Activated CD4-positive, alpha-beta T cell treated with anti-CD3 and anti-CD28 coated beads for 48 hours (primary cell): ENCODE data around the gene POLH.
"Not testable (repeated sequence)": the region's sequence is repeated elsewhere in the genome, so short reads cannot be mapped to it uniquely, and the experiment has no call there.

Experiments used
- DNase-seq: peaks from one replicate; pipeline ENCODE4 v3.0.0-alpha.2; 2020

Gene POLH

DNA sequence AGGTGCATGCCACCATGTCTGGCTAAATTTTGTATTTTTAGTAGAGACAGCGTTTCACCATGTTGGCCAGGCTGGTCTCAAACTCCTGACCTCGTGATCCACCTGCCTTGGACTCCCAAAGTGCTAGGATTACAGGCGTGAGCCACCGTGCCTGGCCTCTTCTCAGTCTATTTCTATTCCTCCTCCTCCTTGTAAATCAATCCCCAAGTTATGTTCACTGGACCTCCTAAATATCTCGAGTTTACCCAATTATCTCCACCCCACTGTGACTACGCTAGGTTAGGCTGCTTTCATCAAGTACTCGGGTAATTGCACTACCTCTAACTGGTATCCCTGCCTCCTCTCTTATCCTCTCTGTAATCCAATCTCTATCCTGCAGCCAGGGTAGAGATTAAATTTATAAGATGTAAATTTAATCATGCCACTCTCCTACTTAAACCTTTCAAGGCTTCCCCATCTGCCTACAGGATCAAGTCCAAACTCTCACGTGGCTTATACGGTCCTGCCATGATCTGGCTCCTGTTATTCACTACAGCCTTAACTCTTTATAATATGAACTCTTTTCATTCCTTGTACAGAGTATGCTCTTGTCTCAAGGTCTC is 58.8 kb downstream of the POLH start:
- DNase-seq = no peak

DNA sequence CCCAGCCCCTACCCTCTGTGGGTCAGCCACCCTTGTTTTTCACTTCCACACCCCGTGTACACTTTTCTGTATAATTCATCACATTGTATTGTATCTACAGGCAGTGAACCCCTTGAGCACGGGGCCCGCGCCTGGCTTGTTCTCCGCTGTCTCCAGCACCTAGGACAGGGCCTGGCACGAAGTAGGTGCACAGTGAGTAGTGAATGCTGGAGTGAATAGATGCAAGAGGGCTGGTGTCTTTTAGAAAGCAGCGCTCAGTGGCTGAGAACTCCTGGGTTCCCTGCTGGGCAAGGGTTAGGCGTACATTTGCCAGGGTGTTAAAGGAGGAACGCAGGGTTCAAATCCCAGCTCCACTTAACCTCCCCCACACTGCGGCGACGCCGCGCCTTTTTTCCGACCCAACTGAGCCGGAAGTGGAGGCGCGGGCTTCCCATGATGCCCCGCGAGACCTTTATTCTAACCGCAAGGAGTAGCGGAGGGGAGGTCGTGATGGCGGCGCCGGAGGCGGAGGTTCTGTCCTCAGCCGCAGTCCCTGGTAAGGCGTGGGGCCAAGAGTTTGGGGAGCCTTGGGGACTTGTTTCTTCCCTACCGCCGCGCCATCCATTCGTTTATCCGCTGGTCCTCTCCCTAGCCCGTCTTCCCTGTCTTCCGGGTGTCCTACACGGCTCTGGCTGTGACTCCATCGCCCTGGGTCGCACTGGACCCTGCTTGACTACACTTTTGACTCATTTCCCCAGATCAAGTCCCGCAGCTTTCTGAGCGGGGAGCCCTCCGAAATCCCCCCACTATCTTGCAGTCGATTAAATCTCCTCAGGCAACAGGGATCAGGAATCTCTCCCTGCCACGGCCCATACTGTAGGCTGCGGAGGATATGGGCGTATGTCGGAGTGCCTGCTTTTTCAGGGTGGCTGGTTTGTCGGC is 59.7 kb downstream of the POLH start, which contains the start of gene MAD2L1BP:
TSS of gene MAD2L1BP (plus strand) at position 454 of the 921 bp plus-strand sequence. CDS start at position 490, 36 bp downstream.
- peak; percentile 92 for DNase-seq

DNA sequence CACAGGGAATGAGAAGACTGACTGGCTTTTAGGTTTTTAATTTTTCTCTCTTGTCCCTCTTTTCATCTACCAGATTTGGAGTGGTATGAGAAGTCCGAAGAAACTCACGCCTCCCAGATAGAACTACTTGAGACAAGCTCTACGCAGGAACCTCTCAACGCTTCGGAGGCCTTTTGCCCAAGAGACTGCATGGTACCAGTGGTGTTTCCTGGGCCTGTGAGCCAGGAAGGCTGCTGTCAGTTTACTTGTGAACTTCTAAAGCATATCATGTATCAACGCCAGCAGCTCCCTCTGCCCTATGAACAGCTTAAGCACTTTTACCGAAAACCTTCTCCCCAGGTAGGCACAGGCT is 60.3 kb downstream of the POLH start:
- peak; percentile 15 for DNase-seq

DNA sequence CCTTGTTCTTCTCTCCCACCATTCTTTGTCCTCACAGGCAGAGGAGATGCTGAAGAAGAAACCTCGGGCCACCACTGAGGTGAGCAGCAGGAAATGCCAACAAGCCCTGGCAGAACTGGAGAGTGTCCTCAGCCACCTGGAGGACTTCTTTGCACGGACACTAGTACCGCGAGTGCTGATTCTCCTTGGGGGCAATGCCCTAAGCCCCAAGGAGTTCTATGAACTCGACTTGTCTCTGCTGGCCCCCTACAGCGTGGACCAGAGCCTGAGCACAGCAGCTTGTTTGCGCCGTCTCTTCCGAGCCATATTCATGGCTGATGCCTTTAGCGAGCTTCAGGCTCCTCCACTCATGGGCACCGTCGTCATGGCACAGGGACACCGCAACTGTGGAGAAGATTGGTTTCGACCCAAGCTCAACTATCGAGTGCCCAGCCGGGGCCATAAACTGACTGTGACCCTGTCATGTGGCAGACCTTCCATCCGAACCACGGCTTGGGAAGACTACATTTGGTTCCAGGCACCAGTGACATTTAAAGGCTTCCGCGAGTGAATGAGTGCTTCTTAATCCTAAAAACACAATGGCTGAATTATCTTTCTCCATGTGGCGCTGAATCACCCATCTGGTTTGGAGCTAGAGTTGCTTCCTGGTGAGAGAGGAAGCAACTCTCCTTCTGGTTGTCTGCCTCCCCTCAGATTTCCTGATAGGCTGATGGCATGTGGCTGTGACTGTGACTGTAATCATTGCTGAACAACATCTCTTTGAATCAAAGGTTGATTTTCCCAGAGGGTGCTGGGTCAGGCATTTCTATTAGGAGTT is 64.2 kb downstream of the POLH start:
- DNase-seq = no peak

- DNase-seq = peak; percentile 80
Observed at GRCh38 chr6:43644940-43645612, 69.1 kb downstream of the POLH start, which contains the start of gene RSPH9. Gene RSPH9 (plus strand): TSS chr6:43645036. CDS start chr6:43645099, 63 bp downstream.

DNA sequence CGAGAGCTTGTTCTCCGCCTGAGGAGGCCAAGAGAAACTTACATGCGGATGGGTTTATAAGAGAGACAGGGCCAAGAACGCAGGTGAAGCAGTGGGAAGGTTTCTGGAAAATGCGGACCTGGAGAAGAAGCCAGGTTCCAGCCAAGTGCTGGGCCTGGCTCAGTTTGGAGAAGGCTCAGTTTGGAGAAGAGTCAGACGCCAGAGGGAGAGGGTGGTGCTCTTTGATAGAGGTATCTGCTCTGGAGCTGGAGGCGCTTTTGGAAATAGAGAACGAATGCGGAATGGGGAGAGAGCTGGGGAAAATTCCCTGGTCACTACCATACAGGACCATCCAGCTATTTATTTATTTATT is 69.6 kb downstream of the POLH start:
- DNase-seq = no peak

GRCh38 chr6:43647613-43648012 is 71.6 kb downstream of the POLH start:
- no peak for DNase-seq

DNA sequence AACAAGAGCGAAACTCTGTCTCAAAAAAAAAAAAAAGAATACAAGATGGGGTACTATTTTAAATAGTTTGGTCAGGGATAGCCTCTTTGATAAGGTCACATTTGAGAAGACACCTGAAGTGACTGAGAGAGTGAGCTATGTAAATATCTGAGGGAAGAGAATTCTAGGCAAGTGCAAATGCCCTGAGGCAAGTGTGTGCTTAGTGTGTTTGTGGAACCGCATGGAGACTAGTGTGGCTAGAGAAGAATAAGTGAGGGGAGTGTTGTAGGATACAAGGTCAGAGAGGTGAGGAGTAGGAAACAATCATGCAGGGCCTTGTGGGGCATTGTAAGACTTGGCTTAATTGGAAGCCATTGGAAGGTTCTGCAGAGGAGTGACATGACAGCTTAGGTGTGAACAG is 72.3 kb downstream of the POLH start:
- DNase-seq = no peak

GRCh38 chr6:43652822-43653221 is 76.8 kb downstream of the POLH start:
- not testable (repeated sequence) for DNase-seq

DNA sequence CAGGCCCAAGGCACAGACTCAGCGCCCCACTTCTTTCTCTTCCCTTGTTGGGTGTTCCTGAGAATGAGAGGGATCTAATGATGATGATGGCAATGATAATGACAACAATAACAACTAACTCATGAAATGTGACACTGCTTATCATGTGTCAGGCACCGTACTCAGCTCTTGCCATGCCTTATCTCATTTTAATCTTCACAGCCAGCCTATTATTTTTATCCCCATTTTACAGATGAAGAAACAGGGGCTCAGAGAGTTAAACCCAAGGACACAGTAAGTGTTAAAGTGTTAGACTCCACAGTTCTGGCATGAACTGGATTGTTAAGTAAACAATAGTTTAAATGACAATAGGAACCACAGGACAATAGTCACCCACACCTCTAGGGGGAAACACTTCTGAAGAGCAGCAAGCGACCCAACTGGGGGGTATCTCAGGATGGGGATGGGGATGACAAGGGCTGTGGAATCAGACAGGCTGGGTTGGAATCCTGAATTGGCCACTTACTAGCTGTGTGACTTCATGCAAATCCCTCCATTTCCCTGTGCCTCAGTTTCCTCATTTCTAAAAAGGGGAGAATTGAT is 81.3 kb downstream of the POLH start:
- DNase-seq = no peak

DNA sequence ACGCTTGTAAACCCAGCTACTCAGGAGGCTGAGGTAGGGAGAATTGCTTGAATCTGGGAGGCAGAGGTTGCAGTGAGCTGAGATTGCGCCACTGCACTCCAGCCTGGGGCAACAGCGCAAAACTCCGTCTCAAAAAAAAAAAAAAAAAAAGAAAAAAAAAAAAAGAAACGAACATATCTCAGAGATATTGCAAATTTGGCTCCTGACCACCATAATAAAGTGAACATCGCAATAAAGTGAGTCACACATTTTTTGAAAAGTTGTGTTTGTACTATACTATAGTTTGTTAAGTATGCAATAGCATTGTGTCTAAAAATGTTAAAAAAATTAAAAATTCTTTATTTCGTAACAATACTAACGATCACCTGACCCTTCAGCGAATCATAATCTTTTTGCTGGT is 82.2 kb downstream of the POLH start:
- no peak for DNase-seq

DNA sequence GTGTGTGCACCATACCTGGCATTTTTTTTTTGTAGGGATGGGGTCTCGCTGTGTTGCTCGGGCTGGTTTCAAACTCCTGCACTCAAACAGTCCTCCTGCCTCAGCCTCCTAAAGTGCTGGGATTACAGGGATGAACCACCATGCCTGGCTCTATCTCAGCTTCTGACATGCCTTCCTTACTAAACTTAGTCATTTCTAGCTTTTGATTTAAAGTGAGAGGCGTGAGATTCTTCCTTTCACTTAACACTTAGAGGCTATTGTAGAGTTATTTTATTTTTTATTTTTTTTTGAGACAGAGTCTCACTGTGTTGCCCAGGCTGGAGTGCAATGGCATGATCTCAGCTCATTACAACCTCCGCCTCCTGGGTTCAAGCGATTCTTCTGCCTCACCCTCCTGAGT is 87.0 kb downstream of the POLH start:
- DNase-seq = not testable (repeated sequence)
